BE2C (cell line): ENCODE measurements around the gene VIPR1.
"Not testable (repeated sequence)": the region's sequence is repeated elsewhere in the genome, so short reads cannot be mapped to it uniquely, and the experiment has no call there.

Experiments used
- DNase-seq: peaks from one replicate; pipeline ENCODE4 v3.0.0-alpha.2; 2020
- H3K27me3 ChIP-seq: fragments of 250-450 bp; sonication (Bioruptor Pico); 2 replicates; pipeline ENCODE4 v1.5.1; 2020; ENCODE audit warnings: mild to moderate bottlenecking
- H3K36me3 ChIP-seq: fragments of 250-450 bp; sonication (Bioruptor Pico); 2 replicates; pipeline ENCODE4 v1.5.1; 2020; ENCODE audit warnings: mild to moderate bottlenecking
- H3K4me1 ChIP-seq: fragments of 250-450 bp; sonication (Bioruptor Pico); 2 replicates; pipeline ENCODE4 v1.5.1; 2020
- H3K4me3 ChIP-seq: 2 replicates; pipeline ENCODE4 v1.5.1; 2011; ENCODE audit warnings: low read depth, low read length
- H3K9me3 ChIP-seq: fragments of 250-450 bp; sonication (Bioruptor Pico); 2 replicates; pipeline ENCODE4 v1.5.1; 2020
- CTCF ChIP-seq: IDR thresholded peaks from 2 replicates; pipeline ENCODE4 v1.5.1; 2012; ENCODE audit warnings: mild to moderate bottlenecking, low read depth, low read length

VIPR1 gene

GRCh38 chr3:42556089-42556632 is 53.7 kb downstream of the VIPR1 start:
- Histone ChIP-seq H3K36me3 (0 out of 2 replicates have a peak, but pooled peaks cover 8% of the 10 kb centered on the region), H3K4me1 (no peaks in the 10 kb centered on the region), H3K4me3 (no peak overlapping the region), H3K27me3 (no peaks in the 10 kb centered on the region), H3K9me3 (no peaks in the 10 kb centered on the region)
- DNase-seq, result no peak
- TF ChIP-seq CTCF, result no peak

GRCh38 chr3:42556817-42557216 is 54.4 kb downstream of the VIPR1 start:
- H3K27me3 ChIP-seq, H3K4me1 ChIP-seq, H3K36me3 ChIP-seq, H3K4me3 ChIP-seq, DNase-seq, H3K9me3 ChIP-seq: not testable (repeated sequence)

- Histone ChIP-seq H3K36me3 (0 out of 2 replicates have a peak, but pooled peaks cover 8% of the 10 kb centered on the region), H3K9me3 (no peaks in the 10 kb centered on the region), H3K27me3 (no peaks in the 10 kb centered on the region), H3K4me1 (no peaks in the 10 kb centered on the region), H3K4me3 (no peak overlapping the region)
- TF ChIP-seq CTCF, result no peak
- no peak for DNase-seq
These were observed 55.4 kb downstream of the VIPR1 start for GRCh38 chr3:42557854-42558253.

- Histone ChIP-seq H3K27me3 (no peaks in the 10 kb centered on the region), H3K36me3 (no peaks in the 10 kb centered on the region), H3K4me3 (no peak overlapping the region), H3K4me1 (no peaks in the 10 kb centered on the region), H3K9me3 (no peaks in the 10 kb centered on the region)
- TF ChIP-seq CTCF, result no peak
- no peak for DNase-seq
These were observed 59.8 kb downstream of the VIPR1 start for GRCh38 chr3:42562047-42562907.

- TF ChIP-seq CTCF, result no peak
- H3K27me3 ChIP-seq, result no peaks in the 10 kb centered on the region
- DNase-seq, result no peak
These were observed 67.2 kb downstream of the VIPR1 start for GRCh38 chr3:42569593-42570142.

GRCh38 chr3:42572278-42572677 is 69.8 kb downstream of the VIPR1 start:
- Histone ChIP-seq H3K4me1 (no peaks in the 10 kb centered on the region), H3K27me3 (no peaks in the 10 kb centered on the region), H3K9me3 (no peaks in the 10 kb centered on the region), H3K36me3 (no peaks in the 10 kb centered on the region), H3K4me3 (no peak overlapping the region)
- peak; percentile 74 for TF ChIP-seq CTCF
- DNase-seq, result peak; percentile 51

More at GRCh38 chr3:42569593-42570142, 67.2 kb downstream of the VIPR1 start:
- H3K4me3 ChIP-seq, result no peak overlapping the region
- no peaks in the 10 kb centered on the region for H3K4me1 ChIP-seq
- no peaks in the 10 kb centered on the region for H3K9me3 ChIP-seq
- H3K36me3 ChIP-seq, result no peaks in the 10 kb centered on the region
